GM18909 (cell line): ENCODE results near the gene ABCA13.
A peak's percentile ranks its signal among the peaks of the same experiment; 100 is the strongest.

ENCODE experiments used
- ATAC-seq: cut with Tn5 transposase; IDR thresholded peaks from one replicate; pipeline ENCODE4 v1.9.1; 2021; ENCODE audit warnings: mild to moderate bottlenecking; ENCODE audit not compliant: unreplicated experiment, poor library complexity

ABCA13 gene

DNA sequence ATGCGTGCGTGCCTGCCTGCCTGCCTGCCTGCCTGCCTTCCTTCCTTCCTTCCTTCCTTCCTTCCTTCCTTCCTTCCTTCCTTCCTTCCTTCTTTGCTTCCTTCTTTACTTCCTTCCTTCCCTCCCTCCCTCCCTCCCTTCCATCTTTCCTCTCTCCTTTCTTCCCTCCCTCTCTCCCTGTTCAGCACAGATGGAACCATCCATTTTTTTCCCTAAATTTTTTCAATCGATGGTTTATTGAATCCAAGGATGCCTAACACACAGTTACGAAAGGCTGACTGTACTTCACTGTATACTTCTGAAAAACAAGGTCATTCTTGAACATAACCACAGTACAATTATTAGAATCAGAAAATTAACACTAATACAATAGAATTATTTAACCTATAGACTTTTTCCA is 53.8 kb downstream of the ABCA13 start:
- ATAC-seq, result no peak

DNA sequence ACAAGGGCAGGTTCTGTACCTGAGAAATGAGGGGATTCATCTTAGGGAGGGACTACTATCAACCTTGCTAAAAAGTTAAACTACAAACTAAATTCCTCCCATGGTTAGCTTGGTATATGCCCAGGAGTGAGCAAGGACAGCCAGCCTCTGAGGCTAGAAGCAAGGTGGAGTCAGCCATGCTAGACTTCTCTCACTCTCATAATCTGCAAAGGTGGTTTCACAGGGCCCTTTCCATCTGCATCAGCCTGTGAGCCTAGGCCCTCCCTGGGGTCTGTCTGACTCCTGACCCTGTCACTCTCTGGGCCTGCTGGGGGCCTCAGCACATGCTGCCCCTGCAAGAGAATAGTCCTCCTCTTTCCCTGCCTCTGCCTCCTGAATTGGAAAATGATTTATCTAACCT is 66.1 kb downstream of the ABCA13 start:
- no peak for ATAC-seq

DNA sequence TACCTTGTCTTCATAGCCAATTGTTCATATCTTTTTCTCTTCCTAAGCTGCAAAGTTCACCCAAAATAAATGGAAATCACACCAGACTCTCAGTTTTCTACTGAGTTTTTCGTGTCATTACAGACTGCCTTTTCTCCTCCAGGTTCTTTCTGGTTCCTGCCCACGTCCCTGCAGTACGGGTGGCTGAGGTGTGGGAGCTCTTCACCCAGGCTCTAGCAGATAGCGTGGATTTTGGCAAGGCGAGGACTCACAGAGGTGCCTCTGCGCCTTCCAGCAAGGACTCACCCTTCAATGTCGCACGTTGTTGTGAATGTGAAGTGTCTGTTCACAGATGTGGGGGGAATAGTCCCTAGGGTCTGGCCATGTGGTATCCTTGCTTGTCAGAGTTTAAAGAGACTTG is 71.6 kb downstream of the ABCA13 start:
- no peak for ATAC-seq

DNA sequence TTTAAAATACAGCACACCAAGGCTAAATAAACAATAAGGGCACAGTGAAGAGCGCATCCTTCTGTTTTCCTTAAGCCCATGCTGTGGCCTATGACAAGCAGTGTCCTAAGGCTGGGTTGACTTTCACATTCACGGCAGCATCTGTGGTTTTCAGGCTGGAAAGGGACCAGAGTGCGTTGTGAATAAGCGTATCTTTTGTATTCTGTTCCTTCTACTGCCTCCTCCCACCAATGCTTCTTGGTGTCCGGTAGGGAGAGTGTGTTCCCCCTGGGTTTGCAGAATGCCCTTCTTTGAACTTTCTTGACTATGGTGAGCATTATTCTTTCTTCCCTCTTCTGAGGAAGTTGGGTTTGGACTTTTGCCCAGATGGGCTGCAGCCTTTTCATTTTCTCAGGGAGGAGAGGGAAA is 73.6 kb downstream of the ABCA13 start:
- no peak for ATAC-seq

DNA sequence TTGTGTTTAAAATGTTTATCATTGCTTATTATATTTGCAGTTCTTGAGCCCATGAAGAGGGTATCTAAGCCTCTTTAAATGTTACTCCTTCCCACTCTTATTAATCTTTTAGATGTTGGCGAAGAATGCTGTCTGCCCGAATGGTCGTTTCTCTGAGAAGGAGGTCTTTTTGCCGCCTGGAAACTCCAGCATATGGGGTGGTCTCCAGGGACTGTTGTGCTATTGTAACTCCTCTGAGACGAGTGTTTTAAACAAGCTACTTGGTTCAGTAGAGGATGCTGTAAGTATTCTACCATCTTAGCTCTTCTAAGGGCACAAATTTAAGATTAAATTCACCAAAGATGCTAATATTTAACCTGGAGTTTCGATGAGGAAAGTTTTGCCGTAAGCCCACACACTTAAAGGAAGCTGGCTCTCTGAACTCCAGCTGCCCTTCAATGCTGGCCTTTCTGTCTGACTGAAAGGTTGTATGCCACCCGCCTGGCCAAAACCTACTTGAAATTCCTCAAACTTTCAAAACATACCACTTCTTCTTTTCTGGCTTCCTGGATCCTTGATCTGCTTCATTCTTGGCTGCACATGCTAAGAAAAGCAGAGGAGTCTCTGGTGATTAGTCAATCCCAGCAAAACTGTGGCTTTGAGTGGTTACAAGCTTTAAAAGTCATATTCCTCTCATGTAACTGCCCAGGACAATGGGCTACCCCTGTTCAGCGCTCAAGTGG is 74.7 kb downstream of the ABCA13 start:
- ATAC-seq, result peak; percentile 86

DNA sequence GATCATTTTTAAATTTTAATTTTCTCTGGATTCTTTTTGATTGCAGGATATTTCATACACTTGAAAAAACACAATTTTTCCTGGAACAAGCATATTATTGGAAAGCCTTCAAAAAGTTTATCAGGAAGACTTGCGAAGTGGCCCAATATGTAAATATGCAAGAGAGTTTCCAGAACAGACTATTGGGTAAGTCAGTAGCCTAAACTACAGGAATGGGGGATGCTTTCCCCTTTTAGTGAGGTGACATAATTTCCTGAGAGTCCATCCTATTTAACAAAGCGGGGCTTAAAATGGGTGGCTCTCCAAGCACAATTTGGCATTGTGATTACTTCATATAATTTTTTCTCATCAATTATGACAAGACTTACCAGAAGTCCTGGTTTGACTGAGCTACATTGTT is 77.9 kb downstream of the ABCA13 start:
- no peak for ATAC-seq

DNA sequence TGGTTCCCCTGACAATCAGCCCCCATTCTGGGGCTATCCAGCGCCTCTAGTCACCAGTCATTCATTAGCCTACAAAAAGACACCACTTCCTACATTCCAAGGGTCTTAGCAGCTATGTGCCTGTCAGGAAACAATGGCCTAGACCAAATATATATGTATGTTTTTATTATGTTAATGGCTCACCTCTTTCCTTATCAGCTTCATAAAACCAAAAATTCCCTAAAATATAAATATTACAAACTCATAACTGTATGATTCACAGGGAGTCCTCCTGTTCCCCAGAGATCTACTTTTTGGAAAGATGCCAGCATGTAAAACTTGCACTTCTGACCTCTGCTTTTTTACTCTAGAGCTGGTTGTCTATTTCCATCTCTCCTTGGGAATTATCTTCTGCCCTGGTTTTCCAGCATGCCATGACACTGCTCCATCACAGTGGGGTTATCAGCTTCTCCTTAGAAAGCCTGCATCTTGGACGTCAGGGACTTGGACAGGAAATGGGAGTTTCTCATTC is 79.2 kb downstream of the ABCA13 start:
- no peak for ATAC-seq

DNA sequence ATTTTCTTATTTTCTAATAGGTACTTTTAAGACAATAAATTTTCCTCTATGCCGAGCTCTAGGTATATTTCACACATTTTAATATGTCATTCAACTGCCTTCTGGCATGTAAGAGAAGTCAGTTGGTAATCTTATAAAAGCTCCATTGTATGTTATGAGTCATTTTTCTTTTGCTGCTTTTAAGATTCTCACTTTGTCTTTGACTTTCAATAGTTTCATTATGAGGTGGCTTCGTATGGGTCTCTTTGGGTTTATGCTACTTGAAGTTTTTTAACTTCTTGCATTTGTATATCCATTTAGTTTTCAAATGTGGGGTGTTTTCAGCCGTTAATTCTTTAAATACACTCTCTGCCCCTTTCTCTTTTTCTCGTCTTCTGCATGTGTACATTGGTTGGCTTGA is 80.5 kb downstream of the ABCA13 start:
- peak; percentile 94 for ATAC-seq

DNA sequence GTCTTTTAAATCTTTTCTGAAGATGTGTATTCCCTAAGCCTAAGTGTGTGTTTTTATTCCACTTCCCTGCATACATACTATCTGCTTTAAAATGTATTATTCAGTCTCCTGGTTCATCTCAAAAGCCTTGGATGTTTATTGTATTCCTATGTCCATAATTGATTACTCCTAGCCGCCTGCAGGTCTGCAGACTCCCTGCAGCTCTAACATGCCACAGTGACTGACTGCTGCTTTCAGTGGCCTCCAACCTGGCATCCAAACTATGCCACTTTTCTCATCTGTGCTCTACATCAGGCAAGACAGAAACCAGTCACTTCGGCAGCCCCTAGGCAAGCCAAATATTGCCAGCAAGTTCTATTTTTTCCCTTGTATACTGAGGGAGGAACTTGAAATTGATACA is 81.7 kb downstream of the ABCA13 start:
- no peak for ATAC-seq

DNA sequence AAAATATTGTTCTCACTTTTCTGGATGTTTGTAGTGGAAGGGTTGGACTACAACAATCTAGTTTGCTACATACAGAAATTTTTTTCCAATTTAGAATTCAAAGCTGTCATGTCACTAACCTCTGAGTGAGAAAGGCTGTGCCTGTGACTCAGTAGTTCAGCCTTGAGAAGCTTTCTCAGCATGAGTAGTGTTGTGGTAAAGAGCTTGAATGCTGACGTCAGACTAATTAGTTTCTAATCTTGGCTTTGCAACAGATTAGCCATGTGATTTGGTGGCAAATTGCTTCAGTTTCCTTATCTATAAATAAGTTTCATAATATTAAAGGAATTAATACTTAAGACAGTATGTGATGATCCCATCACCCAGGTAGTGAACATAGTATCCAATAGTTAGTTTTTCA is 83.8 kb downstream of the ABCA13 start:
- no peak for ATAC-seq

DNA sequence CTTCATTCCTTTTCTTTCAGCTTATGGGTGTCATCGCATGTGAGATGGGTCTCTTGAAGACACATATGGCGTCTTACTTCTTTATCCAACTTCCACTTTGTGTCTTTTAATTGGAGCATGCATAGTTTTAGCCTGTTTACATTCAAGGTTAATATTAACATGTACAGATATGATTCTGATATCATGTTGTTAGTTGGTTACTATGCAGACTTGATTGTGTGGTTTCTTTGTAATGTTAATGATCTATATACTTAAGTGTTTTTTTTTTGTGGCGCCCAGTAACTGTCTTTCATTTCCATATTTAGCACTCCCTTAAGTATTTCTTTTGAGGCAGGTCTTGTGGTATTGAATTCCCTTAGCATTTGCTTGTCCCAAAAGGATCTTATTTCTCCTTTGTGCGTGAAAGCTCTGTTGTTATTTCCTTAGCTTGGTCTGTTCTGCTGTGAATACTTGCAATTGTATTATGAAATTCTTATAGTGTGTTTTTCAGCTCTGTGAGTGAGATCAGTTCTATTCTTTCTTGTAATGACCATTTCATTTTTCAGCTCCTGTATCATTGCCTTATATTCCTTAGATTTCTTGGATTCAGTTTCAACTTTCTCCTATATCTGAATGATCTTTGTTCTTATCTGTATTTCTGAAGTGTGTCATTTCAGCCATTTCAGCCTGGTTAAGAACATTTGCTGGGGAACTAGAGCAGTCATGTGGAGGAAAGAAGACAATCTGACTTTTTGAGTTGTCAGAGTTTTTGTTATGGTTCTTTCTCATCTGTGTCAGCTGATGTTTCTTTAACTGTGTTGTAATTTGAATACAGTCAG is 88.4 kb downstream of the ABCA13 start:
- peak; percentile 45 for ATAC-seq

DNA sequence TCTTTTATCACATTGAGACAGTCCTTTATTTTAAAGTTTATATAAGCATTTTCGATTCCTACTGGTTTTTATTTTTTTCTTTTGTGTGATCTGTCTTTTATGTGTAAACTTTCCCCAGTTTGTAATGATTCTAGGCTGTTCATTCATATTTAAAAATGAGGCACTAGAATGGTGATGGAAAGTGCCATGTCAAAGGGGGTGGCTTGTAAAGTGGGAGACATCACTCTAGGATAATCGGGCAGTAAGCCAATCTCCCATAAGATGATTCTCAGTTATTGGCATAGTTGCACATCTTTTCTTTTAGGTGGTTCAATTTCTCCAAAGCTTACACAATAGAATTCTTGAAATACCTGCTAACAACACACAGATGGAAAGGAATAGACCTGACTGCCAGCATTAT is 90.4 kb downstream of the ABCA13 start:
- no peak for ATAC-seq

DNA sequence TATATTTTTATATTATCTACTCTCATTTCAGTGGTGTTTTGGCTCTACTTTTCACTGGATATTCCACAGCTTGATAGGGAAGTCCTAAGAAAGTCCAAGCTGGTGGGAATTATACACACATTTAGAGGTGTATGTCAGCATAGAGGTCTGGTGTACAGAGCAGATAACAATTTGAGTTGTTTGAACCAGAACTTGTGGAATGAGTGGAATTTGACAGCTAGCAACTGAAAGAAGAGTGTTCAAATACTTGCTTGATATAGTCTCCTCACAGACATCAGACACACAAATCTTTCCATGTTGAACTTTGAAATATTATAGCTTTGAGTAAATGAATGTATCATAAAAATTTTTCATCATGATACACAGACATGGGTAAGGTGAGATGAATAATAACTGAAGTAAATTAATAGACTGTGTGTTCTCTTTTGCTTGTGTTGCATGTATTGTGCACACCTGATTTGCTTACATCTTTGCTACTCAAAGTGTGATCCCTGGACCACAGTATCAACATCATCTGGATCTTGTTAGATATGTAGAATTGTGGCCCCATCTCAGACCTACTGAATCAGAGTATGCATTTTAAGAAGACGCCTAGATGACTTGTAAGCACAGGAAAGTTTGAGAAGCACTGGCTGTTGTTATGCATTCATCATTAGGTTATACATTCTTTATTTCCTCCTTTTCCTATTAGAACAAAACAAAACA is 91.5 kb downstream of the ABCA13 start:
- ATAC-seq, result no peak

DNA sequence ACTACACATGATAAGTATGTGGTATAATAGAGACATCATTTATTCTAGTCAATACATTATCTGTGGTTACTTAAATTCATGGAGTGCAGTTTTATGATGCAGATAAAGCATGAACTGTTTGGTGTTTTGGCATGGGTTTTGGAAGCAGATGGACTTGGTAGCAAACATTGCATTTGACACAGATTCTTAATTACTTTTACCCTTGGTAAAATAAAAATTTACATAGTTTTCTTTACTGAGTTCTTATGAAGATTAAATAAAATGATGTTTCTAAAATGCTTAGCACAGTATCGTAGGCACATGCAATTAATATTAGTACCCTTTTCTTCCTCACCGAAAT is 92.0 kb downstream of the ABCA13 start:
- ATAC-seq, result no peak

DNA sequence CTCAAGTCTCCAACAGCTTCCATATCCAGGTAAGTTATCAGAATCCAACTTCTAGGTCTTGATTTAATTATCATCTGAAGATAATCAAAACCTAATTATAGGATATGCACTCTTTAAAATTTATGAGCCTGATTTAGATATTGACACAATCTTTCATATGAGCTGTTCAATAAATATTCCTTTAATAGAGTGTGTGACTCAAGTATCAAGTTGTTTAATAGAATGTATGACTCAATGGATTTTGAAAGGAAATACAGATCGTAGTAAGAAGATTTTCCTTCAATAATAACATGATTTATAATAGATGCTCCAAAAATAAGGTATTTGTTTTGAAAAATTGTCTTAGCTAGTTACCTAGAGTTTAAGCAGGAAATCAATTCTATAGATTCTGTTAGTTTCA is 97.8 kb downstream of the ABCA13 start:
- ATAC-seq, result no peak

DNA sequence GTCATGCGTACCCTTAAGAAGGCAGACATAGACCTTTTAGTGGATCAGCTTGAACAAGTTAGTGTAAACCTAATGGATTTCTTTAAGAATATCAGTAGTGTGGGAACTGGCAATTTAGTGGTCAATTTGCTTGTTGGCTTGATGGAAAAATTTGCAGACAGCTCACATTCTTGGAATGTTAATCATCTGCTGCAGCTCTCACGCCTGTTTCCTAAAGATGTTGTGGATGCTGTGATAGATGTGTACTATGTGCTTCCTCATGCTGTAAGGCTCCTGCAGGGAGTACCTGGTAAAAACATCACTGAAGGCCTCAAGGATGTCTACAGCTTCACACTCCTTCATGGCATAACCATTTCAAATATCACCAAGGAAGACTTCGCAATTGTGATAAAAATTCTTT is 103.4 kb downstream of the ABCA13 start:
- no peak for ATAC-seq

DNA sequence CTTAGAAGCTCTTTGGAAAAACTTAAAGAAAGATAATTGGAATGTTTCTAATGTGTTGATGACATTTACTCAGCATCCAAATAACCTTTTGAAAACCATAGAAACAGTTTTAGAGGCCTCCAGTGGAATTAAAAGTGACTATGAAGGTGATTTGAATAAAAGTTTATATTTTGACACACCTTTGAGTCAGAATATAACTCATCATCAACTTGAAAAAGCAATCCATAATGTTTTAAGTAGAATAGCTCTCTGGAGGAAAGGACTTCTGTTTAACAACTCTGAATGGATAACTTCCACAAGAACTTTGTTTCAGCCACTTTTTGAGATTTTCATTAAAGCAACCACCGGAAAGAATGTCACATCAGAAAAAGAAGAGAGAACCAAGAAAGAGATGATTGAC is 108.2 kb downstream of the ABCA13 start:
- no peak for ATAC-seq

DNA sequence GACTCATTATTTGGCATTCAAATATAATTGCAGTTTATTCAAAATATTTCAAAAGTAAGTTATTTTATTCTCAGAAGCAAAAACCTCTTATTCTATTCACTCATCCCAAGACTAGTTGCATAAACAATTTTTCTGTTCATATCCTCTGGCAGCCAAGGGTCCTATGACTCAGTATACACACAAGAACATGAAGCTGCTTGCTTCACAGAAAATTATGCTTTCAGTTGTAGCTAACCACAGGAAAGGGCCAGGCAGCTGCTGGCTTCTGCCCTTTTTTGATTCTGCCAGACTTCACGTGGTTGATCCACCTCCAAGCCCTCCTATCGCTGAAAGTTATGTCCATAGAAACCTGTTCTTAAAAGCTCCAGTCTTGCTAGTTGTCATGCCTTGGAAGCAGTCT is 108.8 kb downstream of the ABCA13 start:
- ATAC-seq, result no peak

DNA sequence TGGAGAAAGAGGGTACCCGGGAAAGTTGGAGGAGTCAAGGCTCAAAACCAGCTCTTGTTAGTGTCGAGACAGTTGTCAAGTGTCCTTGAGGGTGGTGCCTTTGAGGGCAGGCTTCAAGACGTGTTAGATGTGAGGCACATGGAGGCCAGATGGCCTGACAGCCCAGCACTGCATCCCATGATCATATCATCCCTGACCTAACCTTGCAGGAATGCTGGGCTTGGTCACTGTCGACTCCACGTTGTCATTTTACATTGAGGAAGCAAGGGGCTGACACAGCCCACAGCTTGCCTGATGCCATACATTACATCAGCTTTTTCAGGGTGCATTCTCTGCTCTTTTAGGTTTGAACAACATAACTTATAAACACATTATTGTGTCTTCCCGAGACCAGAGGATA is 114.1 kb downstream of the ABCA13 start:
- ATAC-seq, result no peak

DNA sequence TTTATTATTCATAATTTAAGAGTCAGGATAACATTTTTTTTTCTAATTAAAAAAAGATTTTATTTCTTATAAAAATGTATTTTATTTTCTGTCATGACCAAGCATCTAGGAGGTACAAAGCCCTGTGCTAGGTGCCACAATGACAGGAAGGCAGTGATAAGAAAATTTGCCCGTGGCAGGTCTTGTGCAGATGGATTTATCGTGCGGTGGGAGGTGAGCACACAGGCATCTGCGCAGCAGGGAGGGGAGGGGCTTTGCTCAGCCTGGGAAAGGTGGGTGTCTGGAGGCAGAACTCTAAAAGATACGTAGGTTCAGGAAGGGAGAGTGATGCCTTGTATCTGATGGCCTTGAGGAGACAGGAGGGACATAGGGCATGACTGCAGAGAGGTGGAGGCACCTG is 115.6 kb downstream of the ABCA13 start:
- no peak for ATAC-seq

DNA sequence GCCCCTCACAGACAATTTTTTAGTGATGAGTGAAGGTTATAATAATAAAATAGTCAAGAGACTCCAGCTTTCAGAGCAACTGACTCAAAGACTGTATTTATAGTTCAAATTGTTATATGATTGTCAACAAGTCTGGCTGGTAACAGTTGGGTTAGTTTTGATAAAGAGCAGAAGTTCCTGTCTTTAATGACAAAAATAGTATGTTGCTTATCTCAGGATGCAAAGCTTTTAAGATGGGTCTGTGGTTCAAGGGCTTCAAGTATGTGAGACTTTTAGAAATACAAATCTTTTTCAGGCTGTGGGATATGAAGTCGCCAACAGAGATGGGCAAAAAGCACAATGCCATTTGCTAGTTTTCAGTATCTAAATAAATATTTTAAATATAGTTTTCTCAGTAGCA is 118.4 kb downstream of the ABCA13 start:
- ATAC-seq, result no peak
